Fibroblast of lung (primary cell): Measurements from ENCODE around the gene TYSND1. TPM values are rescaled to one million over a fixed set of nuclear protein-coding genes. Genes with fewer than 3 reads are reported as not detected.

ENCODE experiments used
- DNase-seq, 2 donors: peaks; one replicate each; pipeline versions ENCODE4 v3.0.0 to v3.0.0-alpha.2; 2010; ENCODE audit warnings: low read depth in 2 of 2
- H2AFZ ChIP-seq: 2 replicates; pipeline ENCODE4 v1.5.1; 2012; ENCODE audit warnings: low read length, control low read depth, inconsistent platforms
- H3K27ac ChIP-seq: 2 replicates; pipeline ENCODE4 v1.5.1; 2011; ENCODE audit warnings: low read length, control low read depth; ENCODE audit not compliant: insufficient read depth
- H3K27me3 ChIP-seq: 2 replicates; pipeline ENCODE4 v1.5.1; 2011; ENCODE audit warnings: mild to moderate bottlenecking, low read length; ENCODE audit not compliant: control insufficient read depth, insufficient read depth
- H3K36me3 ChIP-seq: 2 replicates; pipeline ENCODE4 v1.5.1; 2011; ENCODE audit warnings: low read length; ENCODE audit not compliant: control insufficient read depth, insufficient read depth
- H3K4me1 ChIP-seq: 2 replicates; pipeline ENCODE4 v1.5.1; 2011; ENCODE audit warnings: low read length; ENCODE audit not compliant: control insufficient read depth, insufficient read depth; ENCODE audit errors: extremely low read depth
- H3K4me2 ChIP-seq: 2 replicates; pipeline ENCODE4 v1.5.1; 2011; ENCODE audit warnings: low read length, control low read depth; ENCODE audit not compliant: insufficient read depth; ENCODE audit errors: extremely low read depth
- H3K4me3 ChIP-seq, 4 experiments: fragments of 200-600 bp in 1 of 4; sonication (generic) in 1 of 4; replicated peaks in 1 of 4; 2 replicates each; pipeline ENCODE4 v1.5.1; 2011 to 2016; ENCODE audit warnings: low read length in 4 of 4, low read depth in 3 of 4, mild to moderate bottlenecking in 3 of 4, control low read depth in 2 of 4, inconsistent platforms in 1 of 4, mixed read lengths in 1 of 4; ENCODE audit not compliant: insufficient read depth in 1 of 4; ENCODE audit errors: control extremely low read depth in 1 of 4
- H3K79me2 ChIP-seq: 2 replicates; pipeline ENCODE4 v1.5.1; 2012; ENCODE audit warnings: mild to moderate bottlenecking, low read length, inconsistent platforms; ENCODE audit not compliant: control insufficient read depth, insufficient read depth
- H3K9ac ChIP-seq: 2 replicates; pipeline ENCODE4 v1.5.1; 2011; ENCODE audit warnings: mild to moderate bottlenecking, low read length, control low read depth; ENCODE audit not compliant: insufficient read depth
- H3K9me3 ChIP-seq: 2 replicates; pipeline ENCODE4 v1.5.1; 2012; ENCODE audit warnings: low read depth, low read length; ENCODE audit not compliant: control insufficient read depth, insufficient read depth
- H4K20me1 ChIP-seq: 2 replicates; pipeline ENCODE4 v1.5.1; 2011; ENCODE audit warnings: low read length; ENCODE audit not compliant: control insufficient read depth, insufficient read depth; ENCODE audit errors: extremely low read depth
- EZH2 ChIP-seq: IDR thresholded peaks from 2 replicates; pipeline ENCODE4 v1.5.1; 2012; ENCODE audit warnings: low read length, control low read depth, mild to moderate bottlenecking; ENCODE audit errors: missing control alignments
- polyA plus RNA-seq, 2 donors: library from polyadenylated mRNA; depleted of rRNA in 1 of 2; stranded (reverse) in 1 of 2; unstranded in 1 of 2; fragments of >200 nt; gene quantifications; 2 replicates each; pipeline ENCODE4 v1.2.1, GENCODE V29; 2011 to 2012; ENCODE audit warnings: missing spikeins in 1 of 2
- total RNA-seq: library from RNA; depleted of rRNA; stranded (reverse); fragments of >200 nt; gene quantifications from 2 replicates; pipeline ENCODE4 v1.2.1, GENCODE V29; 2014
- TF ChIP-seq, protein P1 (sequence below), 2 donors: IDR thresholded peaks in 1 of 2; conservative IDR thresholded peaks in 1 of 2; 1 replicate in 1 of 2; 2 replicates in 1 of 2; pipeline ENCODE4 v1.5.1; 2011 to 2012; ENCODE audit warnings: low read length in 2 of 2, control low read depth in 1 of 2, inconsistent platforms in 1 of 2, low read depth in 1 of 2, mild to moderate bottlenecking in 1 of 2

Gene TYSND1
- total and polyA plus RNA-seq, 2 donors (not counting 1 experiment from before 2014, with no cell fraction given), result 2.4 to 15.5 TPM

GRCh38 chr10:70167246-70167645 lies 20.7 kb upstream of the TYSND1 start:
- no peak overlapping the region for H3K27ac ChIP-seq
- H3K4me1 ChIP-seq, result no peaks in the 10 kb centered on the region
- H3K79me2 ChIP-seq, result peaks cover 78% of the 10 kb centered on the region
- TF ChIP-seq EZH2, result no peak
- TF ChIP-seq, protein P1, sequence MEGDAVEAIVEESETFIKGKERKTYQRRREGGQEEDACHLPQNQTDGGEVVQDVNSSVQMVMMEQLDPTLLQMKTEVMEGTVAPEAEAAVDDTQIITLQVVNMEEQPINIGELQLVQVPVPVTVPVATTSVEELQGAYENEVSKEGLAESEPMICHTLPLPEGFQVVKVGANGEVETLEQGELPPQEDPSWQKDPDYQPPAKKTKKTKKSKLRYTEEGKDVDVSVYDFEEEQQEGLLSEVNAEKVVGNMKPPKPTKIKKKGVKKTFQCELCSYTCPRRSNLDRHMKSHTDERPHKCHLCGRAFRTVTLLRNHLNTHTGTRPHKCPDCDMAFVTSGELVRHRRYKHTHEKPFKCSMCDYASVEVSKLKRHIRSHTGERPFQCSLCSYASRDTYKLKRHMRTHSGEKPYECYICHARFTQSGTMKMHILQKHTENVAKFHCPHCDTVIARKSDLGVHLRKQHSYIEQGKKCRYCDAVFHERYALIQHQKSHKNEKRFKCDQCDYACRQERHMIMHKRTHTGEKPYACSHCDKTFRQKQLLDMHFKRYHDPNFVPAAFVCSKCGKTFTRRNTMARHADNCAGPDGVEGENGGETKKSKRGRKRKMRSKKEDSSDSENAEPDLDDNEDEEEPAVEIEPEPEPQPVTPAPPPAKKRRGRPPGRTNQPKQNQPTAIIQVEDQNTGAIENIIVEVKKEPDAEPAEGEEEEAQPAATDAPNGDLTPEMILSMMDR (conservative IDR thresholded peaks at IDR 0.05 in 1 of 2, IDR thresholded peaks at IDR 0.05 in 1 of 2; ENCODE audit: low read depth in 1 of 2, low read length in 2 of 2), result no peak
- H3K4me3 ChIP-seq, result peak overlapping the region in 1 of 4 experiments; percentile 18
- no peak for DNase-seq
- H4K20me1 ChIP-seq, result peaks cover 9% of the 10 kb centered on the region
- H2AFZ ChIP-seq, result no peak overlapping the region
- no peaks in the 10 kb centered on the region for H3K9me3 ChIP-seq
- H3K36me3 ChIP-seq, result no peaks in the 10 kb centered on the region
- no peak overlapping the region for H3K9ac ChIP-seq
- H3K4me2 ChIP-seq, result no peak overlapping the region
- H3K27me3 ChIP-seq, result no peaks in the 10 kb centered on the region

DNA sequence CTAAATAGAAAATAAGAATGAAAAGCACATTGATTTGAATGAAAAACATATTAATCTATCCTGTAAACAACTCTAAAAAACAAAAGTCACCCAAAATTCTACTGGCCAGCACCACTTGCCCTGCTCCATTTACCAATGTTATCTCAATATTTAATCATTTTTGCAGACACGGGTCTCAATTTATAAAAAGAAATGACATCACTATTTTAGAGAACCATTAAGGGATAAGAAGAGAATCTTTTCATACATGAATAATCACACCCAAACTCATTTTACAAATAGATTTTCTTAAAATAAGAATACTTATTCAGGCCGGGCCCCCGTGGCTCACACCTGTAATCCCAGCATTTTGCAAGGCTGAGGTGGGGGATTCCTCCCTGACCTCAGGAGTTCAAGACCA lies 19.9 kb upstream of the TYSND1 start:
- DNase-seq, result no peak
- Histone ChIP-seq H2AFZ (no peak overlapping the region), H3K9ac (no peak overlapping the region), H3K79me2 (peaks cover 86% of the 10 kb centered on the region), H3K4me2 (no peak overlapping the region), H3K36me3 (peaks cover under 1% of the 10 kb centered on the region), H3K27ac (no peak overlapping the region), H3K9me3 (no peaks in the 10 kb centered on the region), H4K20me1 (peaks cover 9% of the 10 kb centered on the region), H3K4me1 (no peaks in the 10 kb centered on the region), H3K4me3 (no peak overlapping the region), H3K27me3 (no peaks in the 10 kb centered on the region)
- TF ChIP-seq, protein P1 (conservative IDR thresholded peaks at IDR 0.05 in 1 of 2, IDR thresholded peaks at IDR 0.05 in 1 of 2; ENCODE audit: low read depth in 1 of 2, low read length in 2 of 2), result no peak
- no peak for TF ChIP-seq EZH2

GRCh38 chr10:70164163-70164562 lies 17.7 kb upstream of the TYSND1 start:
- Histone ChIP-seq H2AFZ (no peak overlapping the region), H3K9ac (no peak overlapping the region), H3K4me2 (no peak overlapping the region), H3K4me3 (no peak overlapping the region), H3K4me1 (no peaks in the 10 kb centered on the region), H3K9me3 (no peaks in the 10 kb centered on the region), H3K79me2 (peaks cover 95% of the 10 kb centered on the region), H3K27me3 (no peaks in the 10 kb centered on the region), H3K27ac (no peak overlapping the region), H3K36me3 (peaks cover 2% of the 10 kb centered on the region), H4K20me1 (peaks cover 9% of the 10 kb centered on the region)
- no peak for DNase-seq
- no peak for TF ChIP-seq EZH2
- TF ChIP-seq, protein P1 (conservative IDR thresholded peaks at IDR 0.05 in 1 of 2, IDR thresholded peaks at IDR 0.05 in 1 of 2; ENCODE audit: low read depth in 1 of 2, low read length in 2 of 2), result no peak
